Small intestine (tissue), 16 donors: ENCODE results near the gene ELOVL7. TPM values are rescaled to one million over a fixed set of nuclear protein-coding genes. Genes with fewer than 3 reads are reported as not detected.
A peak's percentile ranks its signal among the peaks of the same experiment; 100 is the strongest.

Experiments used
- DNase-seq, 2 donors: peaks; one replicate each; pipeline versions ENCODE4 v3.0.0 to v3.0.0-alpha.2; 2013
- FAIRE-seq: peaks from 2 replicates; lab custom pipeline; 2012; peaks lifted over from hg19 to GRCh38; lab: Jason Lieb, UNC
- H3K27ac ChIP-seq, 3 donors: one replicate each; pipeline ENCODE4 v1.5.1; 2013; ENCODE audit warnings: low read length in 2 of 3, mild to moderate bottlenecking in 2 of 3, control low read depth in 1 of 3, inconsistent platforms in 1 of 3, low read depth in 1 of 3, moderate library complexity in 1 of 3
- H3K27me3 ChIP-seq, 3 donors: one replicate each; pipeline ENCODE4 v1.6.1; 2013; ENCODE audit warnings: low read length in 3 of 3, inconsistent platforms in 1 of 3; ENCODE audit not compliant: control insufficient read depth in 3 of 3, insufficient read depth in 3 of 3
- H3K36me3 ChIP-seq, 3 donors: one replicate each; pipeline ENCODE4 v1.6.1; 2013; ENCODE audit warnings: low read length in 3 of 3, inconsistent platforms in 1 of 3, low read depth in 1 of 3, mild to moderate bottlenecking in 1 of 3, moderate library complexity in 1 of 3; ENCODE audit not compliant: control insufficient read depth in 3 of 3, insufficient read depth in 2 of 3
- H3K4me1 ChIP-seq, 3 donors: one replicate each; pipeline ENCODE4 v1.6.1; 2013; ENCODE audit warnings: low read length in 2 of 3, inconsistent platforms in 1 of 3, low read depth in 1 of 3, mild to moderate bottlenecking in 1 of 3, moderate library complexity in 1 of 3; ENCODE audit not compliant: control insufficient read depth in 3 of 3, insufficient read depth in 2 of 3
- H3K4me3 ChIP-seq, 3 donors: one replicate each; pipeline ENCODE4 v1.5.1; 2013; ENCODE audit warnings: low read length in 3 of 3, control low read depth in 1 of 3, inconsistent platforms in 1 of 3, low read depth in 1 of 3, mild to moderate bottlenecking in 1 of 3, moderate library complexity in 1 of 3
- H3K9me3 ChIP-seq, 2 donors: one replicate each; pipeline ENCODE4 v1.6.1; 2013; ENCODE audit warnings: low read depth in 1 of 2, low read length in 1 of 2; ENCODE audit not compliant: control insufficient read depth in 2 of 2, insufficient read depth in 1 of 2
- WGBS, 3 donors: extraction: QIAGEN DNeasy Blood & Tissue Kit; methylation state at CpG; one replicate each; pipeline ENCODE4 v1.1.7; 2013; 5-methylcytosine and 5-hydroxymethylcytosine counted together
- long read RNA-seq, 10 donors: transcript quantifications; one replicate each; lab custom pipeline, GENCODE V29; 2026
- polyA plus RNA-seq, 4 donors: library from polyadenylated mRNA; stranded (reverse) in 3 of 4; unstranded in 1 of 4; fragments of 200-250 nt in 3 of 4; fragments of 120-200 nt in 1 of 4; gene quantifications; one replicate each; pipeline versions ENCODE4 v1.2.1 to v1.2.3, GENCODE V29; 2013
- donor health status: healthy with polysubstance abuse.
- donor health status: control.
- donor health status: control.
- donor health status: Bipolar disorder and iron deficiency.
- donor health status: healthy.

Gene ELOVL7
- 100 to 1,000 TPM in 1 of 4 donors, 10 to 100 TPM in 2, 1 to 10 TPM in 1; 9.2 to 100 (median 20.2) TPM for polyA plus RNA-seq
- long read RNA-seq, donor 1, transcript ELOVL7-205 (9 exons, 3,994 nt): major isoform, 12 of 26 reads
- long read RNA-seq, donor 1, partial matches to known transcripts: 7 of 26 reads
- long read RNA-seq, donor 1, other reads (novel, unspliced or antisense): 5 of 26 reads
- long read RNA-seq, donor 2, partial matches to known transcripts: 0 of 4 reads
- long read RNA-seq, donor 2, other reads (novel, unspliced or antisense): 0 of 4 reads
- long read RNA-seq, donor 3, transcript ELOVL7-205 (9 exons, 3,994 nt): major isoform, 5 of 6 reads
- long read RNA-seq, donor 3, partial matches to known transcripts: 0 of 6 reads
- long read RNA-seq, donor 3, other reads (novel, unspliced or antisense): 0 of 6 reads
- long read RNA-seq, donor 4: 0 reads
- long read RNA-seq, donor 5: 0 reads
- long read RNA-seq, donor 6, transcript ELOVL7-205 (9 exons, 3,994 nt): major isoform, 6 of 7 reads
- long read RNA-seq, donor 6, partial matches to known transcripts: 0 of 7 reads
- long read RNA-seq, donor 6, other reads (novel, unspliced or antisense): 0 of 7 reads
- long read RNA-seq, donor 7: 0 reads
- long read RNA-seq, donor 8: 0 reads
- long read RNA-seq, donor 9: 0 reads
- long read RNA-seq, donor 10, partial matches to known transcripts: 0 of 1 reads
- long read RNA-seq, donor 10, other reads (novel, unspliced or antisense): 0 of 1 reads

- WGBS, 3 donors: 0 to 1% (median 0%) methylated on average over 54 to 87 of the region's 87 CpGs
- DNase-seq (peak; percentile 89 to 96), FAIRE-seq (no peak)
- Histone ChIP-seq H3K9me3 (no peaks in the 10 kb centered on the region), H3K27ac (peak within 1 kb of the TSS; percentile 58 to 81 (median 60)), H3K4me1 (peaks cover 2 to 3% (median 2%) of the 10 kb centered on the region in 3 donors), H3K4me3 (peak within 1 kb of the TSS; percentile 66 to 99 (median 86)), H3K36me3 (peaks cover 0 to 3% (median 0%) of the 10 kb centered on the region in 3 donors), H3K27me3 (peaks cover 0 to 12% (median 11%) of the 10 kb centered on the region in 3 donors)
Observed at GRCh38 chr5:60843936-60844905, at the start of gene ELOVL7. Gene ELOVL7, minus strand, starts transcription at chr5:60844269. Its CDS starts 56,872 bp downstream, at chr5:60787397.

GRCh38 chr5:60893521-60893920 is 49.5 kb upstream of the ELOVL7 start:
- Histone ChIP-seq H3K4me1 (no peaks in the 10 kb centered on the region), H3K9me3 (no peaks in the 10 kb centered on the region), H3K27ac (no peak overlapping the region), H3K27me3 (no peaks in the 10 kb centered on the region), H3K36me3 (peaks cover 4 to 19% (median 6%) of the 10 kb centered on the region in 3 donors), H3K4me3 (no peak overlapping the region)
- no peak for FAIRE-seq
- DNase-seq: no peak
- WGBS, 3 donors: 96 to 98% (median 97%) methylated on average over 13 of the region's 13 CpGs

GRCh38 chr5:60891667-60892066 is 47.6 kb upstream of the ELOVL7 start:
- H3K27me3 ChIP-seq: no peaks in the 10 kb centered on the region
- peaks cover 3 to 19% (median 4%) of the 10 kb centered on the region in 3 donors for H3K36me3 ChIP-seq
- no peak overlapping the region for H3K27ac ChIP-seq
- FAIRE-seq: no peak
- no peaks in the 10 kb centered on the region for H3K9me3 ChIP-seq
- H3K4me3 ChIP-seq: no peak overlapping the region
- 93 to 100% (median 97%) methylated on average over 2 of the region's 2 CpGs for WGBS, 3 donors
- DNase-seq: no peak
- H3K4me1 ChIP-seq: no peaks in the 10 kb centered on the region

GRCh38 chr5:60888359-60889061 is 44.4 kb upstream of the ELOVL7 start:
- WGBS, 3 donors: 79 to 86% (median 86%) methylated on average over 2 of the region's 2 CpGs
- DNase-seq (no peak), FAIRE-seq (no peak)
- H3K9me3 ChIP-seq: no peaks in the 10 kb centered on the region
- no peaks in the 10 kb centered on the region for H3K27me3 ChIP-seq
- H3K4me1 ChIP-seq: no peaks in the 10 kb centered on the region
- no peak overlapping the region for H3K4me3 ChIP-seq
- no peak overlapping the region for H3K27ac ChIP-seq
- H3K36me3 ChIP-seq: peaks cover 3 to 14% (median 4%) of the 10 kb centered on the region in 3 donors

GRCh38 chr5:60887746-60888145 is 43.7 kb upstream of the ELOVL7 start:
- no peaks in the 10 kb centered on the region for H3K4me1 ChIP-seq
- no peak for FAIRE-seq
- peaks cover 0 to 6% (median 3%) of the 10 kb centered on the region in 3 donors for H3K36me3 ChIP-seq
- DNase-seq: no peak
- H3K27me3 ChIP-seq: no peaks in the 10 kb centered on the region
- H3K4me3 ChIP-seq: no peak overlapping the region
- no peaks in the 10 kb centered on the region for H3K9me3 ChIP-seq
- WGBS, 3 donors: 73 to 92% (median 87%) methylated on average over 2 of the region's 2 CpGs
- no peak overlapping the region for H3K27ac ChIP-seq

- no peak for FAIRE-seq
Observed at GRCh38 chr5:60887096-60887495, 43.0 kb upstream of the ELOVL7 start.

GRCh38 chr5:60886158-60886557 is 42.1 kb upstream of the ELOVL7 start:
- 85 to 97% (median 96%) methylated on average over 5 of the region's 5 CpGs for WGBS, 3 donors
- FAIRE-seq: no peak
- Histone ChIP-seq H3K4me3 (no peak overlapping the region), H3K27ac (no peak overlapping the region), H3K4me1 (no peaks in the 10 kb centered on the region), H3K36me3 (peaks cover 0 to 6% (median 3%) of the 10 kb centered on the region in 3 donors), H3K9me3 (peaks cover 0 to 10% of the 10 kb centered on the region in 2 donors), H3K27me3 (no peaks in the 10 kb centered on the region)
- no peak for DNase-seq

More at GRCh38 chr5:60887096-60887495, 43.0 kb upstream of the ELOVL7 start:
- no peak overlapping the region for H3K27ac ChIP-seq
- H3K36me3 ChIP-seq: peaks cover 0 to 6% (median 3%) of the 10 kb centered on the region in 3 donors
- H3K27me3 ChIP-seq: no peaks in the 10 kb centered on the region
- no peaks in the 10 kb centered on the region for H3K4me1 ChIP-seq
- no peak for DNase-seq
- H3K4me3 ChIP-seq: no peak overlapping the region
- H3K9me3 ChIP-seq: peaks cover 0 to 4% of the 10 kb centered on the region in 2 donors
- 94 to 100% (median 97%) methylated on average over 1 of the region's 1 CpG for WGBS, 3 donors
